HUES6 (cell line): Measurements from ENCODE around the gene ZNF574.

Experiments
- H3K27ac ChIP-seq: 2 replicates; pipeline ENCODE4 v1.7.0; 2013; ENCODE audit warnings: low read depth, mild to moderate bottlenecking, low read length, inconsistent platforms
- H3K27me3 ChIP-seq: 2 replicates; pipeline ENCODE4 v1.6.1; 2013; ENCODE audit warnings: low read length; ENCODE audit not compliant: control insufficient read depth, insufficient read depth
- H3K36me3 ChIP-seq: 2 replicates; pipeline ENCODE4 v1.6.1; 2013; ENCODE audit warnings: low read length; ENCODE audit not compliant: control insufficient read depth, insufficient read depth
- H3K4me1 ChIP-seq: 2 replicates; pipeline ENCODE4 v1.6.1; 2013; ENCODE audit warnings: low read length; ENCODE audit not compliant: control insufficient read depth, insufficient read depth
- H3K4me3 ChIP-seq: 2 replicates; pipeline ENCODE4 v1.5.1; 2013; ENCODE audit warnings: low read depth, low read length
- H3K9ac ChIP-seq: one replicate; pipeline ENCODE4 v1.6.1; 2013; ENCODE audit warnings: mild to moderate bottlenecking, low read length
- H3K9me3 ChIP-seq: 2 replicates; pipeline ENCODE4 v1.6.1; 2013; ENCODE audit warnings: low read depth, low read length; ENCODE audit not compliant: control insufficient read depth, insufficient read depth

Gene ZNF574

DNA sequence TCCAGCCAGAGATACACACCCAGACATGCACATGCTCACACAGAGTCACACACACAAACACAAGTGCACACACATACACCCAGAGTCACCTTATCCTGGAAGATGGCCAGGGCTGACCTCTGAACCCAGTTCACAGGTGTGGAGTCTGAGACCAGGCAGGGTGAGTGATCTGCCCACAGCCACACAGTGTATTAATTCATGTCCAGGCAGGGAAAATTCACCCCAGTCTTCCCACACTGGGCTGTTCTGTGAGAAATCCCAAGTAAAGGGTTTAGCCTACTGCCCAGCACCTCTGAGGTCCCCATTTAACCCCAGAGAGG, 54.2 kb downstream of the ZNF574 start:
- Histone ChIP-seq H3K27ac (no peak overlapping the region), H3K36me3 (no peaks in the 10 kb centered on the region), H3K4me3 (no peak overlapping the region), H3K9me3 (no peaks in the 10 kb centered on the region), H3K4me1 (peaks cover 12% of the 10 kb centered on the region; the same call in 1 of the 2 replicates), H3K27me3 (peaks cover 31% of the 10 kb centered on the region), H3K9ac (no peak overlapping the region)
